SK-N-MC (cell line): ENCODE data around the gene GTF2F2.

Source experiments
- EZH2 ChIP-seq: fragments of 200-600 bp; sonication (generic); IDR thresholded peaks from one replicate; pipeline ENCODE4 v1.6.1; 2017; ENCODE audit warnings: antibody characterized with exemption
- POLR2AphosphoS5 ChIP-seq: IDR thresholded peaks from 2 replicates; pipeline ENCODE4 v1.6.1; 2012; ENCODE audit warnings: mild to moderate bottlenecking, low read depth, low read length, borderline replicate concordance

- TF ChIP-seq EZH2 (no peak), POLR2AphosphoS5 (no peak)
These were observed 184.8 kb downstream of the GTF2F2 start for GRCh38 chr13:45305079-45305478.
